Mesenchymal stem cell (in vitro differentiated cells and primary cell): Measurements from ENCODE around the gene SBNO2.

Experiments used
- DNase-seq: peaks from one replicate; pipeline ENCODE4 v3.0.0-alpha.2; 2013
- H2AFZ ChIP-seq: one replicate; pipeline ENCODE4 v1.6.1; 2013; ENCODE audit warnings: low read depth, mild to moderate bottlenecking, control low read depth, inconsistent platforms, low read length, moderate library complexity
- H2AK5ac ChIP-seq: 2 replicates; pipeline ENCODE4 v1.6.1; 2013; ENCODE audit warnings: low read length, moderate library complexity, mild to moderate bottlenecking, inconsistent platforms; ENCODE audit not compliant: severe bottlenecking
- H2BK120ac ChIP-seq: one replicate; pipeline ENCODE4 v1.6.1; 2013; ENCODE audit warnings: low read depth, mild to moderate bottlenecking, inconsistent platforms, low read length, moderate library complexity
- H2BK12ac ChIP-seq, 2 experiments: one replicate each; pipeline ENCODE4 v1.6.1; 2013; ENCODE audit warnings: inconsistent platforms in 2 of 2, low read length in 2 of 2, mild to moderate bottlenecking in 2 of 2, moderate library complexity in 2 of 2, control low read depth in 1 of 2
- H2BK15ac ChIP-seq: one replicate; pipeline ENCODE4 v1.6.1; 2013; ENCODE audit warnings: mild to moderate bottlenecking, low read depth, inconsistent platforms; ENCODE audit not compliant: poor library complexity, severe bottlenecking
- H2BK5ac ChIP-seq: 2 replicates; pipeline ENCODE4 v1.6.1; 2013; ENCODE audit warnings: low read depth, mild to moderate bottlenecking, low read length, control low read depth, inconsistent platforms; ENCODE audit not compliant: poor library complexity, severe bottlenecking
- H3K14ac ChIP-seq, 2 experiments: one replicate each; pipeline ENCODE4 v1.6.1; 2013; ENCODE audit warnings: inconsistent platforms in 2 of 2, low read length in 2 of 2, control low read depth in 1 of 2, mild to moderate bottlenecking in 1 of 2, moderate library complexity in 1 of 2
- H3K18ac ChIP-seq, 2 experiments: one replicate each; pipeline ENCODE4 v1.6.1; 2013; ENCODE audit warnings: inconsistent platforms in 2 of 2, low read length in 2 of 2, control low read depth in 1 of 2, low read depth in 1 of 2, mild to moderate bottlenecking in 1 of 2
- H3K23ac ChIP-seq, 2 experiments: one replicate each; pipeline ENCODE4 v1.6.1; 2013; ENCODE audit warnings: inconsistent platforms in 2 of 2, low read length in 2 of 2, mild to moderate bottlenecking in 2 of 2, moderate library complexity in 2 of 2, control low read depth in 1 of 2
- H3K27ac ChIP-seq: 2 replicates; pipeline ENCODE4 v1.5.1; 2013; ENCODE audit warnings: mild to moderate bottlenecking, moderate library complexity, low read length, control low read depth, inconsistent platforms; ENCODE audit not compliant: poor library complexity, severe bottlenecking
- H3K27me3 ChIP-seq, 2 experiments: 2 replicates each; pipeline versions ENCODE4 v1.6.1 to v1.7.0; 2013; ENCODE audit warnings: low read length in 2 of 2, mild to moderate bottlenecking in 2 of 2, moderate library complexity in 2 of 2, control low read depth in 1 of 2, inconsistent platforms in 1 of 2; ENCODE audit not compliant: control insufficient read depth in 1 of 2, insufficient read depth in 1 of 2
- H3K36me3 ChIP-seq, 2 experiments: 2 replicates each; pipeline versions ENCODE4 v1.6.1 to v1.7.0; 2013; ENCODE audit warnings: low read length in 2 of 2, control low read depth in 1 of 2, inconsistent platforms in 1 of 2, low read depth in 1 of 2, mild to moderate bottlenecking in 1 of 2; ENCODE audit not compliant: insufficient read depth in 2 of 2, control insufficient read depth in 1 of 2
- H3K4ac ChIP-seq, 2 experiments: one replicate each; pipeline ENCODE4 v1.6.1; 2013; ENCODE audit warnings: inconsistent platforms in 2 of 2, low read length in 2 of 2, mild to moderate bottlenecking in 2 of 2, moderate library complexity in 2 of 2, control low read depth in 1 of 2, low read depth in 1 of 2
- H3K4me1 ChIP-seq: 2 replicates; pipeline ENCODE4 v1.6.1; 2013; ENCODE audit warnings: low read depth, low read length, control low read depth; ENCODE audit not compliant: control insufficient read depth, insufficient read depth
- H3K4me2 ChIP-seq: 2 replicates; pipeline ENCODE4 v1.6.1; 2013; ENCODE audit warnings: low read length, mild to moderate bottlenecking, inconsistent platforms; ENCODE audit not compliant: poor library complexity, severe bottlenecking
- H3K4me3 ChIP-seq, 2 experiments: 2 replicates each; pipeline versions ENCODE4 v1.5.1 to v1.7.0; 2013; ENCODE audit warnings: low read length in 2 of 2, mild to moderate bottlenecking in 2 of 2, control low read depth in 1 of 2, low read depth in 1 of 2; ENCODE audit not compliant: insufficient read depth in 1 of 2
- H3K79me1 ChIP-seq: replicated peaks from 2 replicates; pipeline ENCODE4 v1.6.1; 2013; ENCODE audit warnings: mild to moderate bottlenecking, control low read depth, low read length, inconsistent platforms; ENCODE audit not compliant: poor library complexity, severe bottlenecking
- H3K9ac ChIP-seq: 2 replicates; pipeline ENCODE4 v1.7.0; 2013; ENCODE audit warnings: mild to moderate bottlenecking, low read length, moderate library complexity
- H3K9me3 ChIP-seq: 2 replicates; pipeline ENCODE4 v1.7.0; 2013; ENCODE audit warnings: mild to moderate bottlenecking, low read length; ENCODE audit not compliant: control insufficient read depth
- H4K8ac ChIP-seq: one replicate; pipeline ENCODE4 v1.6.1; 2013; ENCODE audit warnings: inconsistent platforms, mild to moderate bottlenecking, low read length, moderate library complexity
- H4K91ac ChIP-seq: one replicate; pipeline ENCODE4 v1.6.1; 2013; ENCODE audit warnings: mild to moderate bottlenecking, low read length, inconsistent platforms
- WGBS: methylation state at CpG from one replicate; pipeline ENCODE4 v1.1.7; 2013; ENCODE audit warnings: mixed read lengths; 5-methylcytosine and 5-hydroxymethylcytosine counted together

SBNO2 gene

DNA sequence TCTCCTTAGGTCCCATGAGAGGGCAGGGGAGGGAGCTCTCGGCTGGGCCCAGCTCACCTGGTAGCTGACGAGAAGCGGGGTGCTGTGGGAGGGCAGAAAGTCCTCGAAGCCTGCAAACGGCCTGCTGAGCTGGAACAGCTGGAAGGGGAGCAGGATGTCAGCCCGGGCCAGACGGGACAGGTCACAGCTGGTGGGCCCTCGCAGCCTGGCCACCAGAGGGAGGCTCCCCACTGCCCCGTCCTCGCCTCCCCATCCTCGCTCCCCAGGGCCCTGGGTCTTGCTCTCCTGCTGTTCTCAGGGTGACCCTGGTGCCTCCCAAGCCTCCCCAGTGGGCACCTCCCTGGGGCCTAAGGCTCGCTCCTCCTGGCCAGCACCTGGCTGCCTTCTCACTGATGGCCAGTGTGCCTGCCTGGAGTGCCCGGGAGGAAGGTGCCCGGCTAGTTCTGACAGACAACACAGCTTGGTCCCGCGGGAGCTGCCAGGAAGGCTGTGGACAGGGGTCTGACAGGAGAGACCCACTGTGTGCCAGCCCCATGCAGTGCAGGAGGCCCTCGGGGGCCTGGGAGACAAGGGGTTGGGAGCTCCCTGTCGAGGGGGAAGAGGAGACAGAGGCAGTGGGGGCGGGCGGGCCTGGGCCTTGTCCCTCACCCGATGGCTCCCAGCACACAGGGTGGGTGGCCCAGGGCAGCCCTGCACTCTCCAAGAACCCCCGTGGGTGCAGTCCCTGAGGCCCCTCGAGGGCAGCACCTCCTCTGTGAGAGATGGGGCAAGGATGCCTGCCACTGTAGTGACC lies 50.0 kb downstream of the SBNO2 start:
- H3K4me1 ChIP-seq = peaks cover 44% of the 10 kb centered on the region
- H3K27ac ChIP-seq = no peak overlapping the region
- no peak overlapping the region for H3K4me2 ChIP-seq
- no peaks in the 10 kb centered on the region for H3K27me3 ChIP-seq
- no peak overlapping the region for H3K14ac ChIP-seq
- H3K36me3 ChIP-seq = peaks cover 87 to 90% of the 10 kb centered on the region in 2 experiments
- no peak overlapping the region for H2BK120ac ChIP-seq
- DNase-seq = no peak
- H3K18ac ChIP-seq = no peak overlapping the region
- no peak overlapping the region for H4K91ac ChIP-seq
- no peak overlapping the region for H2BK5ac ChIP-seq
- H3K9me3 ChIP-seq = no peaks in the 10 kb centered on the region
- peak overlapping the region; percentile 27 for H4K8ac ChIP-seq
- H3K4me3 ChIP-seq = no peak overlapping the region
- H2BK15ac ChIP-seq = no peak overlapping the region
- H3K9ac ChIP-seq = no peak overlapping the region
- peaks cover 47% of the 10 kb centered on the region for H3K79me1 ChIP-seq
- H3K4ac ChIP-seq = no peak overlapping the region
- peak overlapping the region; percentile 45 for H2AK5ac ChIP-seq
- WGBS = 95% methylated on average over 23 of the region's 23 CpGs
- no peak overlapping the region for H3K23ac ChIP-seq
- H2BK12ac ChIP-seq = peak overlapping the region in 1 of 2 experiments; percentile 49
- no peak overlapping the region for H2AFZ ChIP-seq

DNA sequence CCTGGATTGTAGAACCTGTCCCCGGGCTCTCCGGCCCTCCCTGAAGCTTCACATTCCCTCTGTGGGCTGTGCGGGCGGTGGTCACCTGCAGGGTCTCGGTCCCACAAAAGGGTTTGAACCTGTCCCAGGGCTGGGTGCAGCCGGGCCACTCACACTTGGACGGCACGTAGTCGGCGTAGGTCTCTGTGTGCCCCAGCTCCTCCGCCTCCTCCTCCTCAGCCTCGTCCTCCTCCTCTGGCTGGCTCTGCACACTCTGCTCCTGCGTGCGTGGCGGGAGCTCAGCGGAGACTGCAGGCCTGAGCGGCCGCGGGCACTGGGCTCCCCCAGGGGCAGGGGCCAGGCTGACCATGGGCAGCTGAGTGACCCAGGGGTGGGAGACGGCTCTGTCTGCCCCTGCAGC lies 50.7 kb downstream of the SBNO2 start:
- Histone ChIP-seq H3K23ac (peak overlapping the region in 1 of 2 experiments; percentile 14), H2BK12ac (no peak overlapping the region), H3K27ac (no peak overlapping the region), H4K91ac (no peak overlapping the region), H3K9ac (no peak overlapping the region), H3K79me1 (peaks cover 49% of the 10 kb centered on the region), H2BK15ac (no peak overlapping the region), H2BK120ac (no peak overlapping the region), H3K18ac (no peak overlapping the region), H3K9me3 (no peaks in the 10 kb centered on the region), H4K8ac (no peak overlapping the region), H3K4me3 (no peak overlapping the region), H3K4me1 (peaks cover 41% of the 10 kb centered on the region), H2AFZ (no peak overlapping the region), H3K4ac (no peak overlapping the region), H3K27me3 (no peaks in the 10 kb centered on the region), H2BK5ac (no peak overlapping the region), H2AK5ac (no peak overlapping the region), H3K4me2 (no peak overlapping the region), H3K36me3 (peaks cover 94 to 97% of the 10 kb centered on the region in 2 experiments), H3K14ac (no peak overlapping the region)
- 98% methylated on average over 20 of the region's 20 CpGs for WGBS
- no peak for DNase-seq

DNA sequence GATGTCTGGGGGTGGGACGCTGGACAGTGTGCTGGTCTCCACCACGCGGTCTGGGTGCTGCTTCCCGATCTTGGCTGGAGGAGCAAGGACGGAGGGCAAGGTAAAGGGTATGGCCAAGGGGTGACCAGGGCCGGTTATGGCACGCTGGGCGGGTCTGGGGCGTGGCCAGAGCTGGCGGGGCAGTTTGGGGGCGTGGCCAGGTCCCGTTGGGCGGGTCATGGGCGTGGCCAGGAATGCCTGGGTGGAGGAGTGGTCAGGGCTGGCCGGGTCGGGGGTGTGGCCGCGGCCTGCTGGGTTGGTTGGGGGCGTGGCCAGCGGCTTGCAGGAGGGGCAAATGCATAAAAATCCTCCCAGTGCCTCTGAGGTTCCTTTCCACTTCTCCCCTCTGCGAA lies 51.1 kb downstream of the SBNO2 start:
- Histone ChIP-seq H3K36me3 (peaks cover 95 to 98% of the 10 kb centered on the region in 2 experiments), H3K4ac (no peak overlapping the region), H2AK5ac (no peak overlapping the region), H3K9ac (no peak overlapping the region), H3K79me1 (peaks cover 46% of the 10 kb centered on the region), H3K18ac (no peak overlapping the region), H2BK15ac (no peak overlapping the region), H3K9me3 (no peaks in the 10 kb centered on the region), H3K4me3 (no peak overlapping the region), H3K27me3 (no peaks in the 10 kb centered on the region), H3K14ac (no peak overlapping the region), H2BK120ac (no peak overlapping the region), H3K23ac (no peak overlapping the region), H2BK5ac (no peak overlapping the region), H2AFZ (no peak overlapping the region), H2BK12ac (no peak overlapping the region), H3K27ac (no peak overlapping the region), H3K4me2 (no peak overlapping the region), H3K4me1 (peaks cover 41% of the 10 kb centered on the region), H4K8ac (peak overlapping the region; percentile 55), H4K91ac (peak overlapping the region; percentile 14)
- WGBS = 65% methylated on average over 17 of the region's 21 CpGs
- DNase-seq = peak; percentile 70

DNA sequence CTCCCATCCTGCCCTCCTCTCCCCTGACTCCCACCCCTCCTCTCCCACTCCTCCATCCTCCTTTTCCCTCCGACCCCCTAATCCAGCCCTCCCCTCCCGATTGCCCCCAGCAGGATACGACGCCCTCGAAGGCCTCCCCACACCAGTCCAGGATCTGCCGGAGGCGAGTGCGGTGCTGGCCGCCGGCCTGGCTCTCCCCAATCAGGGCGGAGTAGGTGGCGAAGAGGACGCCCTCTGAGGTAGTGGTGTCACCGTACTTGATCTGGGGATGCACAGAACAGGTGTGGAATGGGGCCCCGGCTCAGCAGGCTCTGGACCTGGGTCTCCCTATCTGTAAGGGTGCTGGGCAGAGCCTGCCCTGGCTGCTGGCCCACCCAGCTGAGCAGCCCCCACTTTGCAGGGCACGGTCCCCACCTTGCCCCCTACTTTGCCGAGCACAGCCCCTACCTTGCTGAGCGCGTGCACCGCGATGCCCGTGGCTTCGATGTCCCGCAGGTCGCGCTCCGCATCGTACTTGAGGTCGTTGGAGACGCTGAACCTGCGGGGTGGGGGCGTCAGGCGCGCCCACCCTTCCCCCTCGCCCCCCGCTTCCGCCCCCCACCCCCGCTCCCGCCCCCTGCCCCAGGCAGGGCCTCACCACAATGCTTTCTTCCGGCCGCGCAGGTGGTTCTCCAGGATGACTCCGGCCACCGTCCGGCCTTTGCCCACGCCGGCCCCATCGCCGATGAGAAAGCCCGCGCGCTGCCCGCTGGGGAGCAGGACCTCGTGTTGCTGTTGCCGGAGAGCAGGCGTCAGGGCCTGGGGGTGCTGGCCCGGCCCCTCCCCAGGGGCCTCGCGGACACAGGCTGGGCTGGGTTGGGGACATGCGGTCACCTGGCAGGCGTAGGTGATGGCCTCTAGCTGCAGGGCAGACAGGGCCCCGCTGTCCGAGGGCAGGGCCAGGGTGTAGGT lies 51.8 kb downstream of the SBNO2 start:
- H4K8ac ChIP-seq = peak overlapping the region; percentile 55
- no peak for DNase-seq
- no peak overlapping the region for H3K27ac ChIP-seq
- H3K4me1 ChIP-seq = peaks cover 38% of the 10 kb centered on the region
- H3K79me1 ChIP-seq = peaks cover 51% of the 10 kb centered on the region
- H2BK5ac ChIP-seq = no peak overlapping the region
- H3K18ac ChIP-seq = no peak overlapping the region
- no peak overlapping the region for H3K4me2 ChIP-seq
- peaks cover 95 to 98% of the 10 kb centered on the region in 2 experiments for H3K36me3 ChIP-seq
- no peak overlapping the region for H2AFZ ChIP-seq
- no peak overlapping the region for H2BK12ac ChIP-seq
- H3K9ac ChIP-seq = no peak overlapping the region
- no peak overlapping the region for H2BK15ac ChIP-seq
- peak overlapping the region in 1 of 2 experiments; percentile 20 for H3K4me3 ChIP-seq
- no peak overlapping the region for H3K4ac ChIP-seq
- H2AK5ac ChIP-seq = no peak overlapping the region
- H2BK120ac ChIP-seq = no peak overlapping the region
- no peak overlapping the region for H3K23ac ChIP-seq
- H4K91ac ChIP-seq = peak overlapping the region; percentile 14
- no peak overlapping the region for H3K14ac ChIP-seq
- no peaks in the 10 kb centered on the region for H3K27me3 ChIP-seq
- WGBS = 97% methylated on average over 53 of the region's 63 CpGs
- no peaks in the 10 kb centered on the region for H3K9me3 ChIP-seq
